Liver (tissue), 9 donors: ENCODE results near the gene KLF8. TPM values are rescaled to one million over a fixed set of nuclear protein-coding genes. Genes with fewer than 3 reads are reported as not detected.

Source experiments
- DNase-seq: peaks from one replicate; pipeline ENCODE4 v3.0.0-alpha.2; 2017; ENCODE audit warnings: low spot score
- H3K27ac ChIP-seq, 2 donors: one replicate each; pipeline ENCODE4 v1.7.0; 2013; ENCODE audit warnings: inconsistent platforms in 2 of 2, low read length in 2 of 2, control low read depth in 1 of 2, low read depth in 1 of 2, mild to moderate bottlenecking in 1 of 2
- H3K27me3 ChIP-seq, 4 donors: one replicate each; pipeline versions ENCODE4 v1.6.1 to v1.7.0; 2013; ENCODE audit warnings: low read length in 3 of 4, inconsistent platforms in 1 of 4, mild to moderate bottlenecking in 1 of 4, moderate library complexity in 1 of 4; ENCODE audit not compliant: control insufficient read depth in 4 of 4, insufficient read depth in 4 of 4
- H3K36me3 ChIP-seq, 4 donors: one replicate each; pipeline versions ENCODE4 v1.6.1 to v1.7.0; 2013; ENCODE audit warnings: low read length in 3 of 4, mild to moderate bottlenecking in 3 of 4, low read depth in 1 of 4, moderate library complexity in 1 of 4; ENCODE audit not compliant: control insufficient read depth in 4 of 4, insufficient read depth in 3 of 4
- H3K4me1 ChIP-seq, 4 donors: one replicate each; pipeline versions ENCODE4 v1.6.1 to v1.7.0; 2013; ENCODE audit warnings: low read length in 3 of 4, mild to moderate bottlenecking in 3 of 4, moderate library complexity in 1 of 4; ENCODE audit not compliant: control insufficient read depth in 4 of 4, insufficient read depth in 4 of 4
- H3K4me3 ChIP-seq, 3 donors: one replicate each; pipeline versions ENCODE4 v1.6.1 to v1.7.0; 2013; ENCODE audit warnings: low read length in 3 of 3, control low read depth in 1 of 3, low read depth in 1 of 3, mild to moderate bottlenecking in 1 of 3
- H3K9ac ChIP-seq, 2 donors: one replicate each; pipeline ENCODE4 v1.7.0; 2013; ENCODE audit warnings: low read length in 2 of 2, mild to moderate bottlenecking in 2 of 2, moderate library complexity in 2 of 2, control low read depth in 1 of 2, low read depth in 1 of 2
- H3K9me3 ChIP-seq, 4 donors: one replicate each; pipeline versions ENCODE4 v1.6.1 to v1.7.0; 2013; ENCODE audit warnings: low read length in 3 of 4; ENCODE audit not compliant: control insufficient read depth in 4 of 4
- CTCF ChIP-seq: fragments of 150-350 bp; IDR thresholded peaks from 2 replicates; pipeline ENCODE4 v1.5.1; 2017; ENCODE audit warnings: improper control_type of control experiment, low read depth, low read length; ENCODE audit not compliant: missing input control
- EGR1 ChIP-seq, 2 donors: IDR thresholded peaks; 2 replicates each; pipeline ENCODE4 v1.6.1; 2016 to 2018; ENCODE audit warnings: antibody characterized with exemption in 2 of 2, low read depth in 2 of 2
- FOXA2 ChIP-seq: IDR thresholded peaks from 2 replicates; pipeline ENCODE4 v1.6.1; 2016; ENCODE audit warnings: antibody characterized with exemption
- GABPA ChIP-seq, 2 donors: IDR thresholded peaks in 1 of 2; conservative IDR thresholded peaks in 1 of 2; 2 replicates each; pipeline ENCODE4 v1.6.1; 2016; ENCODE audit warnings: antibody characterized with exemption in 2 of 2, mild to moderate bottlenecking in 1 of 2, moderate library complexity in 1 of 2
- HNF4G ChIP-seq: IDR thresholded peaks from 2 replicates; pipeline ENCODE4 v1.6.1; 2016; ENCODE audit warnings: antibody characterized with exemption
- JUND ChIP-seq, 2 donors: IDR thresholded peaks; 2 replicates each; pipeline ENCODE4 v1.6.1; 2016; ENCODE audit warnings: antibody characterized with exemption in 2 of 2
- NR2F2 ChIP-seq: IDR thresholded peaks from 2 replicates; pipeline ENCODE4 v1.6.1; 2016; ENCODE audit warnings: antibody characterized with exemption
- RAD21 ChIP-seq, 2 donors: IDR thresholded peaks; 2 replicates each; pipeline ENCODE4 v1.6.1; 2016; ENCODE audit warnings: antibody characterized with exemption in 2 of 2, mild to moderate bottlenecking in 2 of 2
- REST ChIP-seq: IDR thresholded peaks from 2 replicates; pipeline ENCODE4 v1.6.1; 2016; ENCODE audit warnings: antibody characterized with exemption, mild to moderate bottlenecking
- RXRA ChIP-seq, 2 donors: IDR thresholded peaks; 2 replicates each; pipeline ENCODE4 v1.6.1; 2017 to 2018; ENCODE audit warnings: antibody characterized with exemption in 2 of 2, mild to moderate bottlenecking in 1 of 2
- SP1 ChIP-seq: IDR thresholded peaks from 2 replicates; pipeline ENCODE4 v1.6.1; 2018; ENCODE audit warnings: antibody characterized with exemption, mild to moderate bottlenecking
- YY1 ChIP-seq: IDR thresholded peaks from 2 replicates; pipeline ENCODE4 v1.6.1; 2016; ENCODE audit warnings: antibody characterized with exemption, mild to moderate bottlenecking
- ZBTB33 ChIP-seq: IDR thresholded peaks from 2 replicates; pipeline ENCODE4 v1.6.1; 2016; ENCODE audit warnings: antibody characterized with exemption
- WGBS: extraction: QIAGEN DNeasy Blood & Tissue Kit; methylation state at CpG from one replicate; pipeline ENCODE4 v1.1.7; 2013; 5-methylcytosine and 5-hydroxymethylcytosine counted together
- polyA plus RNA-seq, 2 donors: library from polyadenylated mRNA; stranded (reverse) in 1 of 2; unstranded in 1 of 2; fragments of 200-250 nt in 1 of 2; fragments of >200 nt in 1 of 2; fragmentation: Nextera tagmentation in 1 of 2; extraction: Ambion mirVana in 1 of 2; gene quantifications; one replicate each; pipeline versions ENCODE4 v1.2.1 to v1.2.3, GENCODE V29; 2013 to 2015
- total RNA-seq, 2 donors: library from RNA; depleted of rRNA; stranded (reverse); fragments of >200 nt; gene quantifications; one replicate each; pipeline ENCODE4 v1.2.3, GENCODE V29; 2014
- TF ChIP-seq, protein P1 (sequence below): IDR thresholded peaks from 2 replicates; pipeline ENCODE4 v1.6.1; 2016; ENCODE audit warnings: antibody characterized with exemption
- TF ChIP-seq, protein P2 (sequence below): IDR thresholded peaks from 2 replicates; pipeline ENCODE4 v1.6.1; 2016; ENCODE audit warnings: antibody characterized with exemption
- donor health status: healthy.
- donor health status: healthy.
- donor health status: healthy.
- donor health status: healthy.
- donor health status: healthy.

KLF8 gene
- total and polyA plus RNA-seq, 4 donors, result 0.43 to 1.4 (median 0.71) TPM

DNA sequence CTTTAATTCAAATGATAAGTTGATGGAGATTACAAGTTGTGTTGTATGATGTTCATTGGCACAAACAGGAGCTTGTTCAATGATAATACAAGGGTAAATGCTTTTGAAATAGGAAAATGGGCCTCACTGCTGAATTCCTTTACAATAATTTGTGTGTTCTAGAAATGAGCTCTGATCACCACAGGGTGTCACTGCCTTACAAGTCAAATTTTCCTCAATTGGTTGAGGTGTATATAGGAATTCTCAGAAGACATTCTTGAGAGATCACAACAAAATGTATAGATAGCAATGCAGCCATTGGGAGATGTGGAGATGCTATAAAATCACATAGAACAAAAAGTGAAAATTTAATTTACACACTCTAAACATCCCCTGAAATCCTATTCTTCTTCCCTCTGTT, 49.6 kb downstream of the KLF8 start:
- H3K4me1 ChIP-seq, result no peaks in the 10 kb centered on the region
- no peak overlapping the region for H3K4me3 ChIP-seq
- no peak overlapping the region for H3K9ac ChIP-seq
- TF ChIP-seq SP1, result no peak
- TF ChIP-seq CTCF, result peak; percentile 26
- no peak for TF ChIP-seq GABPA (IDR thresholded peaks at IDR 0.05 in 1 of 2, conservative IDR thresholded peaks at IDR 0.05 in 1 of 2)
- no peak for TF ChIP-seq JUND (IDR thresholded peaks at IDR 0.05)
- no peak for TF ChIP-seq FOXA2
- no peak for TF ChIP-seq REST
- peak; percentile 58 to 81 for TF ChIP-seq RAD21 (IDR thresholded peaks at IDR 0.05)
- TF ChIP-seq HNF4G, result no peak
- TF ChIP-seq YY1, result no peak
- TF ChIP-seq NR2F2, result no peak
- H3K27ac ChIP-seq, result no peak overlapping the region
- H3K36me3 ChIP-seq, result no peaks in the 10 kb centered on the region
- H3K27me3 ChIP-seq, result no peaks in the 10 kb centered on the region
- DNase-seq, result no peak
- no peaks in the 10 kb centered on the region for H3K9me3 ChIP-seq

- H3K27ac ChIP-seq, result no peak overlapping the region
- TF ChIP-seq CTCF, result no peak
- no peak for TF ChIP-seq ZBTB33
- TF ChIP-seq, protein P1, sequence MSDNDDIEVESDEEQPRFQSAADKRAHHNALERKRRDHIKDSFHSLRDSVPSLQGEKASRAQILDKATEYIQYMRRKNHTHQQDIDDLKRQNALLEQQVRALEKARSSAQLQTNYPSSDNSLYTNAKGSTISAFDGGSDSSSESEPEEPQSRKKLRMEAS, result no peak
- no peak for TF ChIP-seq GABPA (IDR thresholded peaks at IDR 0.05 in 1 of 2, conservative IDR thresholded peaks at IDR 0.05 in 1 of 2)
- no peak for TF ChIP-seq EGR1 (IDR thresholded peaks at IDR 0.05; ENCODE audit: low read depth in 2 of 2)
- TF ChIP-seq RXRA (IDR thresholded peaks at IDR 0.05), result no peak
- no peak for TF ChIP-seq JUND (IDR thresholded peaks at IDR 0.05)
- no peak for TF ChIP-seq RAD21 (IDR thresholded peaks at IDR 0.05)
- no peak for TF ChIP-seq YY1
- no peak for TF ChIP-seq FOXA2
- TF ChIP-seq, protein P2, sequence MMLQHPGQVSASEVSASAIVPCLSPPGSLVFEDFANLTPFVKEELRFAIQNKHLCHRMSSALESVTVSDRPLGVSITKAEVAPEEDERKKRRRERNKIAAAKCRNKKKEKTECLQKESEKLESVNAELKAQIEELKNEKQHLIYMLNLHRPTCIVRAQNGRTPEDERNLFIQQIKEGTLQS, result no peak
- no peak for TF ChIP-seq HNF4G
- no peak for TF ChIP-seq NR2F2
- TF ChIP-seq REST, result no peak
- no peaks in the 10 kb centered on the region for H3K36me3 ChIP-seq
- no peak overlapping the region for H3K9ac ChIP-seq
- 91% methylated on average over 13 of the region's 13 CpGs for WGBS
- H3K27me3 ChIP-seq, result no peaks in the 10 kb centered on the region
- no peak for DNase-seq
- no peaks in the 10 kb centered on the region for H3K4me1 ChIP-seq
- H3K4me3 ChIP-seq, result no peak overlapping the region
- H3K9me3 ChIP-seq, result no peaks in the 10 kb centered on the region
These were observed 52.1 kb downstream of the KLF8 start for GRCh38 chrX:56284269-56284668.
